Omental fat pad (tissue), 4 donors: Measurements from ENCODE around the gene GPR137B. TPM values are rescaled to one million over a fixed set of nuclear protein-coding genes. Genes with fewer than 3 reads are reported as not detected.

Source experiments
- ATAC-seq: fragments of 150-250 bp; one replicate; pipeline ENCODE4 v1.9.1; 2016; ENCODE audit warnings: mild to moderate bottlenecking, moderate library complexity; ENCODE audit not compliant: low FRiP score
- DNase-seq: peaks from one replicate; pipeline ENCODE4 v3.0.0-alpha.2; 2019; ENCODE audit warnings: low spot score
- CTCF ChIP-seq, 3 donors: fragments of 450-650 bp; IDR thresholded peaks; one replicate each; pipeline ENCODE4 v1.5.1; 2016 to 2017; ENCODE audit warnings: antibody characterized with exemption in 3 of 3, mild to moderate bottlenecking in 3 of 3, moderate library complexity in 2 of 3
- total RNA-seq, 4 donors: library from RNA; depleted of rRNA; stranded (reverse); fragments of >200 nt; gene quantifications; one replicate each; pipeline ENCODE4 v1.1.0, GENCODE V29; 2016

The GPR137B gene
- total RNA-seq, 4 donors from 2014 or later: 13.7 to 37.7 (median 26.0) TPM

GRCh38 chr1:236137285-236137852, 5.0 kb upstream of the GPR137B start:
- DNase-seq (no peak), ATAC-seq (no peak)
- TF ChIP-seq CTCF (IDR thresholded peaks at IDR 0.05): no peak

GRCh38 chr1:236139495-236139894, 2.8 kb upstream of the GPR137B start:
- TF ChIP-seq CTCF (IDR thresholded peaks at IDR 0.05): no peak
- DNase-seq (no peak), ATAC-seq (no peak)

- no peak for TF ChIP-seq CTCF (IDR thresholded peaks at IDR 0.05)
- DNase-seq (no peak), ATAC-seq (no peak)
Measured at GRCh38 chr1:236140705-236141446, 1.5 kb upstream of the GPR137B start.

- no peak for TF ChIP-seq CTCF (IDR thresholded peaks at IDR 0.05)
- DNase-seq (no peak), ATAC-seq (peak; percentile 61)
Measured at GRCh38 chr1:236141447-236142252, 689 bp upstream of the GPR137B start.

- ATAC-seq (peak; percentile 74), DNase-seq (no peak)
- TF ChIP-seq CTCF (IDR thresholded peaks at IDR 0.05): no peak
Measured at GRCh38 chr1:236143104-236143948, 987 bp downstream of the GPR137B start.

- no peak for TF ChIP-seq CTCF (IDR thresholded peaks at IDR 0.05)
- DNase-seq: no peak
- ATAC-seq: no peak
Measured at GRCh38 chr1:236144033-236144432, 1.7 kb downstream of the GPR137B start.
